Right kidney (tissue), 9 donors: ENCODE data around the gene CTSK.
"Not testable (repeated sequence)": the region's sequence is repeated elsewhere in the genome, so short reads cannot be mapped to it uniquely, and the experiment has no call there.

Source experiments
- DNase-seq: peaks from one replicate; pipeline ENCODE4 v3.0.0-alpha.2; 2016
- long read RNA-seq, 8 donors: transcript quantifications; one replicate each; lab custom pipeline, GENCODE V29; 2026

CTSK gene
- long read RNA-seq, donor 1, transcript CTSK-201 (8 exons, 1,692 nt): major isoform, 8 of 28 reads
- long read RNA-seq, donor 1, partial matches to known transcripts: 20 of 28 reads
- long read RNA-seq, donor 1, other reads (novel, unspliced or antisense): 0 of 28 reads
- long read RNA-seq, donor 2, transcript CTSK-201 (8 exons, 1,692 nt): major isoform, 5 of 5 reads
- long read RNA-seq, donor 2, partial matches to known transcripts: 0 of 5 reads
- long read RNA-seq, donor 2, other reads (novel, unspliced or antisense): 0 of 5 reads
- long read RNA-seq, donor 3, partial matches to known transcripts: 15 of 17 reads
- long read RNA-seq, donor 3, other reads (novel, unspliced or antisense): 0 of 17 reads
- long read RNA-seq, donor 4, partial matches to known transcripts: 17 of 21 reads
- long read RNA-seq, donor 4, other reads (novel, unspliced or antisense): 0 of 21 reads
- long read RNA-seq, donor 5, partial matches to known transcripts: 0 of 4 reads
- long read RNA-seq, donor 5, other reads (novel, unspliced or antisense): 0 of 4 reads
- long read RNA-seq, donor 6, partial matches to known transcripts: 0 of 4 reads
- long read RNA-seq, donor 6, other reads (novel, unspliced or antisense): 0 of 4 reads
- long read RNA-seq, donor 7, transcript CTSK-201 (8 exons, 1,692 nt): major isoform, 9 of 9 reads
- long read RNA-seq, donor 7, partial matches to known transcripts: 0 of 9 reads
- long read RNA-seq, donor 7, other reads (novel, unspliced or antisense): 0 of 9 reads
- long read RNA-seq, donor 8, transcript CTSK-201 (8 exons, 1,692 nt): major isoform, 5 of 13 reads
- long read RNA-seq, donor 8, partial matches to known transcripts: 8 of 13 reads
- long read RNA-seq, donor 8, other reads (novel, unspliced or antisense): 0 of 13 reads

- DNase-seq: no peak
These were observed at the start of gene CTSK for GRCh38 chr1:150808121-150808520. CTSK (minus strand) TSS chr1:150808260; CDS start chr1:150806805, 1,455 bp downstream.

DNA sequence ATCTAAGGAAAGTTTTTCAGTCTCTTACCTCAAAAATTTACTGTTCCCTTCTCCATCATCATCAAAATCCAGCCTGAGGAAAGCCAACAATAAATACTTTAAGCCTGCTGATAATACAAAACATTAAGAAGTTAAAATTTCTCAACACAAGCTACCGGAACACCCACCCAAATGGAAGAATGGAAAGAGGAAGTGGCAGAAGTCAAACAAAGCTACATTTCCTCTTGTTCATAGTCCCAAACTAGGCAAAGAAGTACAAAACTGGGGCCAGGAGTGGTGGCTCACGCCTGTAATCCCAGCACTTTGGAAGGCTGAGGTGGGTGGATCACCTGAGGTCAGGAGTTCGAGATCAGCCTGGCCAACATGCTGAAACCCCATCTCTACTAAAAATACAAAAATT is 44.7 kb upstream of the CTSK start:
- DNase-seq: not testable (repeated sequence)

DNA sequence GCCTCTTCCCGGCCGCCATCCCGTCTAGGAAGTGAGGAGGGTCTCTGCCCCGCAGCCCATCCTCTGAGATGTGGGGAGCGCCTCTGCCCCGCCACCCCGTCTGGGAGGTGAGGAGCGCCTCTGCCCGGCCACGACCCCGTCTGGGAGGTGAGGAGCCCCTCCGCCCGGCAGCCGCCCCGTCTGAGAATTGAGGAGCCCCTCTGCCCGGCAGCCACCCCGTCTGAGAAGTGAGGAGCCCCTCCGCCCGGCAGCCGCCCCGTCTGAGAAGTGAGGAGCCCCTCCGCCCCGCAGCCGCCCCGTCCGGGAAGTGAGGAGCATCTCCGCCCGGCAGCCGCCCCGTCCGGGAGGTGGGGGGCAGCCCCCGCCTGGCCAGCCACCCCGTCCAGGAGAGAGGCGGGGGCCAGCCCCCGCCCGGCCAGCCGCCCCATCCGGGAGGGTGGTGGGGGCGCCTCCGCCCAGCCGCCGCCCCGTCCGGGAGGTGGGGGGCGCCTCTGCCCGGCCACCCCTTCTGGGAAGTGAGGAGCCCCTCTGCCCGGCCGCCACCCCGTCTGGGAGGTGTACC is 42.8 kb upstream of the CTSK start:
- DNase-seq: not testable (repeated sequence)

DNA sequence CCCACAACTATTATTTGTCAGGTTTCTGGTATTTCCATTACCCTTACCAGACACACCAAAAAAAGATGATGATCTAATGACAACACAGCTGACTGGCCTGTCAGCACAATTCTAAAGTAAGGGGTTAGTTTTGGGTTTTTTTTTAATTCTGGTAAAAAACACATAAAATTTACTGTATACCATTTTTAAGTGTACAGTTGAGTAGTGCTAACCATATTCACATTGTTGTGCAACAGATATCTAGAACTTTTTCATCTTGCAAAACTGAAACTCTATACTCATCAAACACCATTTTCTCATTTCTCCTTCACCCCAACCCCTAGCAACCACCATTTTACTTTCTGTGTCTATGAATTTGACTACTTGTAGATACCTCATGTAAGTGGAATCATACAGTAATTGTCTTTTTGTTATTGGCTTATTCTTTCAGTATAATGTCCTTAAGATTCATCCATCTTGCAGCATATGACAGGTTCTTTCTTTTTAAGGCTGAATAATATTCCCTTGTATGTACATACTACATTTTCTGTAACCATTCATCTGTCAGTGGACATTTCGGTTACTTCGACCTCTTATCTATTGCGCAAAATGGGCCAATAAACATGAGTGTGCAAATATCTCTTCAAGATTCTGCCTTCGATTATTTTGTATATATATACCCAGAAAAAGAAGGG is 38.5 kb upstream of the CTSK start:
- no peak for DNase-seq

DNA sequence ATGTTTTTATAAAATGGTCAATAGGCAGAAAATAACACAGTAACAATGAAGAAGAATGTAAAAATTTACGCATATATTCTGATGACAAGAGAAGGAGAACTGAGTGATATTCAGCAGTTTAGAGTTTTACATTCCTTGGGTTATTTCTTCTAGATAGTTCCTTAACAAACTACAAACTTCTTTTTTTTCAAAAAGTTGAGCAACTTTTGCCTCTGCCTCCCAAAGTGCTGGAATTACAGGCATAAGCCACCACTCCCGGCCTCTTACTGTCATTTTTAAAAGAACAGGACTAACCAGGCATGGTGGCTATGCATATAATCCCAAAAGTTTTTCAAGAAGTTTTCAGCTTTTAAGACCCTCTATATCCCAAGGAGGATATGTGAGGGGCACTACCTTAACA is 35.4 kb upstream of the CTSK start:
- no peak for DNase-seq

DNA sequence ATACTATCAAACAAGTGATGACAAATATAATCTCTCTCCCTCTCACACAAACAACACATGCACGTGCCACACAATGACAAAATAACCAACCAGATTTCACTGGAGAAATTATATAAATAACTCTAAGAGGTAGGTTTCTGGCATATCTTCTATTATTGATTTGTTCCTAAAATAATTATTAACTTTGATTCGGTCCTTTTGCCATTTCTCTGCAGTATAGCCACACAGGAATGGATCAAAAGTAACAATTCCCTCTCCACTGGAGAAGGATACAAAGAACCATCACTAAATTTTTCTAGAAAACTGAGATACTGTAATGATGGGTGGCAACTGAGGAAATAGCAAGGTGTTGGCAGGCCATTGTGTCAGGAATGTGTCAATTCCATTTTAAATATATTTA is 34.9 kb upstream of the CTSK start:
- no peak for DNase-seq

- no peak for DNase-seq
These were observed 34.3 kb upstream of the CTSK start for GRCh38 chr1:150842343-150842742.

DNA sequence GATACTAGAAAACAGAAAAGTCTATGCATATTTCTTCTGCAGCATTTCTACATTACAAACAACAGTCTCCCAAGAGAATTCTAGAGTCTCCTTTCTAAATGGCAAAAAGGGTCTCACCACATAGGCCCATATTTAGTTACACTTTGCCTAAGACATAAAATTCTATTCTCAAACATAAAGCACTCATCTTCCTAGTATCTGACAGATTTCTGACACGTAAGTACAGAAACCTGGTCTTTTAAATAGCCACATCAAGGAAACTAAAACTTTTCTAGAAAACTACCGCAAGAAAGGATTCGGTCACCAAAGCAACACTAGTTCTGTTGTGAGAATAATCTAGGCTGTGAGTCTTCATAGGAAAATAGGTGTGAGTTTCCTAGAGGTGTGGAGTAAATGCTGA is 33.6 kb upstream of the CTSK start:
- no peak for DNase-seq

DNA sequence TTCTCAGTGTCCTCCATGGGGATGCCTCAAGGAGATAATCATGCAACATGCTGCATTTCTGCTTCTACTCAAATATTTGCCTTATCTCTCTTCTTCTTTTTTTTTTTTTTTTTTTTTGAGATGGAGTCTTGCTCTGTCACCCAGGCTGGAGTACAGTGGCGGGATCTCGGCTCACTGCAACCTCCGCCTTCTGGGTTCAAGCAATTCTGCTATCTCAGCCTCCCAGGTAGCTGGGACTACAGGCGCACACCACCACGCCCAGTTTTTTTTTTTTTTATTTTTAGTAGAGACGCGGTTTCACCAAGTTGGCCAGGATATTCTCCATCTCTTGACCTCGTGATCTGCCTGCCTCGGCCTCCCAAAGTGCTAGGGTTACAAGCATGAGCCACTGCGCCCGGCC is 32.8 kb upstream of the CTSK start:
- DNase-seq: not testable (repeated sequence)

GRCh38 chr1:150836129-150836773 is 28.2 kb upstream of the CTSK start:
- no peak for DNase-seq

GRCh38 chr1:150833961-150834360 is 25.9 kb upstream of the CTSK start:
- DNase-seq: not testable (repeated sequence)

DNA sequence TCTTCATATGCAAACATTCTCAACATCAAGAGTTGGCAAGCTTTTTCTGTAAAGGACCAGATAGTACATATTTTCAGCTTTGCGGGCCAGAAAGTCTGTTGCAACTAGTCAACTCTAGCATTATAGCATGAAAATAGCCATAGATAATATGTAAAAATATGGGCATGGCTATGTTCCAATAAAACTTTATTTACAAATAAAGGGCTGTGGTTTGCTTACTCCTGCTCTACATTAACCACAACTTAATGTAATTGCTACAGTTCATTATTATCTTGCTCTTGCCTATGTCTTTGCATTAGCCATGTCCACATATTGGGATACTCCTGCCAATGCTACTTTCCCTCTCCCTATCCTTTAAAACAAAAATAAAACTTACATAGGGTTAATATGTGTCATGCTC is 24.5 kb upstream of the CTSK start:
- DNase-seq: no peak

- DNase-seq: no peak
These were observed 21.7 kb upstream of the CTSK start for GRCh38 chr1:150829751-150830150.

DNA sequence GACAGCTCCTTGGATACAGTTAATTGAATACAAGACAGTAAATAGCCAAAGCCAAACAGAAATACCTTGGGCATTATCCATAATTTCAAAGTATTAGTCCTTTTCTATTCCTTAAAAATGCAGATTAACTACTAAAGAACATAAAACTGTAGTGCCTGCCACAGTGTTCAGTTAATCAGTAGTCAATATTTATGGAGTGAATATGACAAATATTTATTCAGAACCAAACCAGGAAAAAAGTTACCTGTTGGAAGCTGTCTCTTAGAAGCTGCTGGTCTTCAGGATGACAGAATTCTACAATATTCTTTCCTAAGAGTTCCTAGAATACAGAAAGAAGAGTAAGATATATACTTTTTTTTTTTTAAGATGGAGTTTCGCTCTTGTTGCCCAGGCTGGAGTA is 18.2 kb upstream of the CTSK start:
- no peak for DNase-seq

- no peak for DNase-seq
These were observed 12.9 kb upstream of the CTSK start for GRCh38 chr1:150820730-150821512.

DNA sequence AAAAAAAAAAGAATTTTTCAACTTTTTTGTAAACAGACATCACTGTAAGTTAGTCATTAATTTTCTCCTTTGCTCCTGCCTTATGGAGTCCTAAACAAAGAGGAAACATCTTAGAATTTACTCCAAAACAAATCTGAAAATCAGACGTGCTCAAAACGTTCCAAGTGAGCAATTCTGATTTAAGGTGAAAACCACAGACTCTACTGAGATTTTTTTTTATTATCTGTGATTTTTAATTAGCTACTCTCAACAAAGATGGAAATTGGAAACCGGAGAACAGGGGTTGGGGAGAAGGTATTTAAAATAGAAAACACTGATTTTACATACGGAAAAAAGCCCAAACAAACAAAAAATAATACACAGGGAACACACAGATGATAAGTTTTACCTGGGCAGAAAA is 7.8 kb upstream of the CTSK start:
- DNase-seq: no peak

GRCh38 chr1:150813028-150813707 is 5.1 kb upstream of the CTSK start:
- peak; percentile 22 for DNase-seq

- DNase-seq: no peak
These were observed 3.0 kb upstream of the CTSK start for GRCh38 chr1:150810958-150811659.

- DNase-seq: no peak
These were observed 1.6 kb upstream of the CTSK start for GRCh38 chr1:150809651-150810050.

DNA sequence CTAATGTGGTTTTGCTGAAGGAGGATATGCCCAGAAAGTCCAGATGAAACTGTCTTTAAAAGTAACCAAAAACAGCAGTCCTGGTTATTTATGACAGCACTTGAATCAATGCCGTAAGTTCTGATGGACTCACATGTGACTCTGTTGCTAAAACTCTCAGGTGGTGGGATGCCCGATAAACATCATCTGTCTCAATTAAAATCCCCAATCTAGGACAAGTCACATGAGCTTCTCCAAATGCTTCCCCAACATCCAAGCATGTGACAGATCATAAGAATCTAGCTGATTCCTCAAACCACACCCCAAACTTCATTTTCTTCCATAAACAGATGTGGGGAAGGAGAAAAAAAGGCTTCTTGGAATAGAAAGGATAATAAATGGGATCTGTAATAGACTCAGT is 786 bp upstream of the CTSK start:
- no peak for DNase-seq
